A549 (cell line): ENCODE measurements around the gene PCBP3. TPM values are rescaled to one million over a fixed set of nuclear protein-coding genes. Genes with fewer than 3 reads are reported as not detected.

Source experiments
- ATAC-seq, 2 experiments: fragments of 200-7000 bp in 1 of 2; fragments of >200 bp in 1 of 2; cut with Nextera tagmentation in 1 of 2; cut with Tn5 transposase in 1 of 2; 3 replicates each; pipeline versions ENCODE4 v1.8.0 to v1.9.1; 2018 to 2020; ENCODE audit warnings: mild to moderate bottlenecking in 1 of 2, moderate library complexity in 1 of 2
- CTCF ChIA-PET: fragments of 300-600 bp; sonication (Branson Sonifier 250); formaldehyde crosslinking; extraction: SDS; loops from one replicate; lab custom pipeline; 2021; ENCODE audit warnings: antibody characterized with exemption, inconsistent platforms; lab: Yijun Ruan, JAX
- POLR2A ChIA-PET: fragments of 350-600 bp; formaldehyde crosslinking; extraction: SDS; loops from one replicate; lab custom pipeline; 2021; ENCODE audit warnings: antibody characterized with exemption, inconsistent platforms; lab: Yijun Ruan, JAX
- DNase-seq, 2 experiments: peaks; one replicate each; pipeline versions ENCODE4 v3.0.0 to v3.0.0-alpha.2; 2011 to 2016; ENCODE audit warnings: low read depth in 1 of 2, low spot score in 1 of 2
- FAIRE-seq: peaks from 2 replicates; lab custom pipeline; 2011; peaks lifted over from hg19 to GRCh38; lab: Jason Lieb, UNC
- H3K27ac ChIP-seq, 2 experiments: fragments of >200 bp; sonication (Bioruptor Twin); formaldehyde crosslinking; 3 replicates each; pipeline ENCODE4 v1.5.1; 2016 to 2017
- H3K4me1 ChIP-seq: fragments of >200 bp; sonication (Bioruptor Twin); formaldehyde crosslinking; 3 replicates; pipeline ENCODE4 v1.6.1; 2016
- H3K4me2 ChIP-seq: fragments of >200 bp; sonication (Bioruptor Twin); formaldehyde crosslinking; 3 replicates; pipeline ENCODE4 v1.6.1; 2016
- H3K4me3 ChIP-seq: fragments of >200 bp; sonication (Bioruptor Twin); formaldehyde crosslinking; 3 replicates; pipeline ENCODE4 v1.5.1; 2016
- H3K9me3 ChIP-seq: fragments of >200 bp; sonication (Bioruptor Twin); formaldehyde crosslinking; 3 replicates; pipeline ENCODE4 v1.6.1; 2016
- CBX8 ChIP-seq: fragments of 200-600 bp; sonication (generic); IDR thresholded peaks from 2 replicates; pipeline ENCODE4 v1.6.1; 2016
- CEBPB ChIP-seq, 2 experiments: fragments of >200 bp in 1 of 2; sonication (Bioruptor Twin) in 1 of 2; formaldehyde crosslinking in 1 of 2; IDR thresholded peaks; 2 replicates each; pipeline ENCODE4 v1.6.1; 2012 to 2016
- EHF ChIP-seq: fragments of 250-450 bp; sonication (Bioruptor Pico); IDR thresholded peaks from 2 replicates; pipeline ENCODE4 v1.5.0; 2020; ENCODE audit warnings: mild to moderate bottlenecking
- FOSL2 ChIP-seq, 2 experiments: fragments of 450-650 bp in 1 of 2; fragments of >200 bp in 1 of 2; sonication (Bioruptor Twin) in 1 of 2; formaldehyde crosslinking; IDR thresholded peaks; 2 replicates each; pipeline versions ENCODE4 v1.5.0 to v1.6.1; 2016 to 2020; ENCODE audit warnings: mild to moderate bottlenecking in 1 of 2, moderate library complexity in 1 of 2
- HMGXB4 ChIP-seq: fragments of 250-450 bp; sonication (Bioruptor Pico); IDR thresholded peaks from 2 replicates; pipeline ENCODE4 v1.5.0; 2021; ENCODE audit warnings: mild to moderate bottlenecking, moderate library complexity, borderline replicate concordance
- JUN ChIP-seq, 2 experiments: fragments of >200 bp; sonication (Bioruptor Twin); formaldehyde crosslinking; IDR thresholded peaks; 2 replicates in 1 of 2; 3 replicates in 1 of 2; pipeline ENCODE4 v1.6.1; 2016 to 2017
- KDM1A ChIP-seq: fragments of 200-600 bp; sonication (generic); IDR thresholded peaks from 2 replicates; pipeline ENCODE4 v1.6.1; 2016; ENCODE audit warnings: low read depth, mild to moderate bottlenecking
- KDM5A ChIP-seq: fragments of 200-600 bp; sonication (generic); IDR thresholded peaks from 2 replicates; pipeline ENCODE4 v1.6.1; 2016; ENCODE audit warnings: antibody characterized with exemption, mild to moderate bottlenecking
- MAX ChIP-seq: IDR thresholded peaks from 2 replicates; pipeline ENCODE4 v1.6.1; 2012
- REST ChIP-seq: fragments of 200-600 bp; sonication (generic); IDR thresholded peaks from 2 replicates; pipeline ENCODE4 v1.6.1; 2016; ENCODE audit warnings: antibody characterized with exemption, mild to moderate bottlenecking, moderate library complexity
- RFX5 ChIP-seq: fragments of 450-650 bp; IDR thresholded peaks from 2 replicates; pipeline ENCODE4 v1.7.1; 2014; ENCODE audit warnings: antibody characterized with exemption, mild to moderate bottlenecking, moderate library complexity
- RNF2 ChIP-seq: fragments of 200-600 bp; sonication (generic); IDR thresholded peaks from 2 replicates; pipeline ENCODE4 v1.6.1; 2016; ENCODE audit warnings: low read depth, mild to moderate bottlenecking, antibody characterized with exemption, moderate library complexity, borderline replicate concordance
- ZC3H11A ChIP-seq: fragments of 450-650 bp; IDR thresholded peaks from 2 replicates; pipeline ENCODE4 v1.6.1; 2014; ENCODE audit warnings: antibody characterized with exemption, mild to moderate bottlenecking
- ZFP36 ChIP-seq: fragments of 450-650 bp; IDR thresholded peaks from 2 replicates; pipeline ENCODE4 v1.6.1; 2014; ENCODE audit warnings: borderline replicate concordance; ENCODE audit not compliant: partially characterized antibody
- WGBS: methylation state at CpG from one replicate; pipeline ENCODE4 v1.1.6; 2017; ENCODE audit errors: missing lambda C conversion rate; 5-methylcytosine and 5-hydroxymethylcytosine counted together
- polyA plus RNA-seq, 4 experiments: library from polyadenylated mRNA; depleted of rRNA in 3 of 4; stranded (reverse); fragments of >200 nt; fragmentation: RNase III in 1 of 4; extraction: RNeasy Plus Mini Kit Qiagen cat#74134 plus additional on column Dnase treatment in 1 of 4; gene quantifications; 2 replicates in 3 of 4; 3 replicates in 1 of 4; pipeline ENCODE4 v1.2.3, GENCODE V29; 2011 to 2017

PCBP3 gene
- polyA plus RNA-seq, 2 of the 4 experiments (the other 2 are of a cell fraction), result 0.30 to 0.34 TPM

- ChIA-PET POLR2A (no interaction called here), CTCF (no interaction called here)
- FAIRE-seq, result no peak
- no peaks in the 10 kb centered on the region for H3K9me3 ChIP-seq
- ATAC-seq, result no peak
- no peak for DNase-seq
- H3K4me2 ChIP-seq, result no peak overlapping the region
- 50% methylated on average over 1 of the region's 5 CpGs for WGBS
- H3K27ac ChIP-seq, result no peak overlapping the region
- no peaks in the 10 kb centered on the region for H3K4me1 ChIP-seq
- H3K4me3 ChIP-seq, result no peak overlapping the region
- TF ChIP-seq KDM1A (no peak), RFX5 (no peak)
Observed at GRCh38 chr21:45910155-45910547, 266.6 kb downstream of the PCBP3 start.

GRCh38 chr21:45910548-45911221, 267.2 kb downstream of the PCBP3 start:
- POLR2A ChIA-PET, result no interaction called here
- no peak for FAIRE-seq

More at GRCh38 chr21:45910548-45911221, 267.2 kb downstream of the PCBP3 start:
- Histone ChIP-seq H3K4me3 (no peak overlapping the region), H3K4me1 (no peaks in the 10 kb centered on the region), H3K27ac (no peak overlapping the region), H3K4me2 (no peak overlapping the region), H3K9me3 (no peaks in the 10 kb centered on the region)
- 36% methylated on average over 9 of the region's 28 CpGs for WGBS
- ATAC-seq (no peak), DNase-seq (no peak)
- TF ChIP-seq REST (no peak), ZFP36 (no peak), FOSL2 (IDR thresholded peaks at IDR 0.05) (no peak), FOSL2 (CRISPR knock-in tag; IDR thresholded peaks at IDR 0.05) (no peak), EHF (CRISPR knock-in tag) (no peak), JUN (IDR thresholded peaks at IDR 0.05) (no peak), RFX5 (no peak), RNF2 (no peak), CEBPB (IDR thresholded peaks at IDR 0.05) (no peak), ZC3H11A (no peak), MAX (no peak), KDM5A (no peak), HMGXB4 (no peak), CBX8 (no peak)
- CTCF ChIA-PET, result no interaction called here
